Right kidney (tissue), 1 donor: Measurements from ENCODE around the gene EML3.
"Not testable (repeated sequence)": the region's sequence is repeated elsewhere in the genome, so short reads cannot be mapped to it uniquely, and the experiment has no call there.

Source experiments
- DNase-seq: peaks from one replicate; pipeline ENCODE4 v3.0.0-alpha.2; 2016

The EML3 gene

GRCh38 chr11:62573006-62573591 lies 39.5 kb downstream of the EML3 start:
- no peak for DNase-seq

GRCh38 chr11:62572431-62572830 lies 40.1 kb downstream of the EML3 start:
- DNase-seq, result no peak

GRCh38 chr11:62571493-62571892 lies 41.1 kb downstream of the EML3 start:
- DNase-seq, result not testable (repeated sequence)

GRCh38 chr11:62570903-62571302 lies 41.7 kb downstream of the EML3 start:
- not testable (repeated sequence) for DNase-seq

GRCh38 chr11:62569611-62570010 lies 43.0 kb downstream of the EML3 start:
- DNase-seq, result no peak

GRCh38 chr11:62567018-62567633 lies 45.4 kb downstream of the EML3 start:
- DNase-seq, result no peak

- no peak for DNase-seq
These were observed 46.3 kb downstream of the EML3 start for GRCh38 chr11:62566247-62566646.

- DNase-seq, result no peak
These were observed 47.3 kb downstream of the EML3 start for GRCh38 chr11:62565100-62565802.

- DNase-seq, result not testable (repeated sequence)
These were observed 50.8 kb downstream of the EML3 start for GRCh38 chr11:62561677-62562230.

GRCh38 chr11:62560566-62561103 lies 51.9 kb downstream of the EML3 start:
- no peak for DNase-seq

- not testable (repeated sequence) for DNase-seq
These were observed 52.9 kb downstream of the EML3 start for GRCh38 chr11:62559626-62560025.

GRCh38 chr11:62559204-62559603 lies 53.4 kb downstream of the EML3 start:
- DNase-seq, result no peak

- no peak for DNase-seq
These were observed 53.9 kb downstream of the EML3 start for GRCh38 chr11:62558669-62559068.

- no peak for DNase-seq
These were observed 55.5 kb downstream of the EML3 start for GRCh38 chr11:62556875-62557631.

GRCh38 chr11:62556108-62556874 lies 56.3 kb downstream of the EML3 start:
- peak; percentile 69 for DNase-seq

GRCh38 chr11:62555464-62556107 lies 57.0 kb downstream of the EML3 start:
- no peak for DNase-seq

GRCh38 chr11:62554387-62555167 lies 58.0 kb downstream of the EML3 start:
- no peak for DNase-seq

GRCh38 chr11:62553839-62554361 lies 58.7 kb downstream of the EML3 start:
- no peak for DNase-seq

- peak; percentile 82 for DNase-seq
These were observed 59.3 kb downstream of the EML3 start for GRCh38 chr11:62553080-62553838.
